ENCODE data around the gene SPRTN.

- TF ChIP-seq, protein P1, sequence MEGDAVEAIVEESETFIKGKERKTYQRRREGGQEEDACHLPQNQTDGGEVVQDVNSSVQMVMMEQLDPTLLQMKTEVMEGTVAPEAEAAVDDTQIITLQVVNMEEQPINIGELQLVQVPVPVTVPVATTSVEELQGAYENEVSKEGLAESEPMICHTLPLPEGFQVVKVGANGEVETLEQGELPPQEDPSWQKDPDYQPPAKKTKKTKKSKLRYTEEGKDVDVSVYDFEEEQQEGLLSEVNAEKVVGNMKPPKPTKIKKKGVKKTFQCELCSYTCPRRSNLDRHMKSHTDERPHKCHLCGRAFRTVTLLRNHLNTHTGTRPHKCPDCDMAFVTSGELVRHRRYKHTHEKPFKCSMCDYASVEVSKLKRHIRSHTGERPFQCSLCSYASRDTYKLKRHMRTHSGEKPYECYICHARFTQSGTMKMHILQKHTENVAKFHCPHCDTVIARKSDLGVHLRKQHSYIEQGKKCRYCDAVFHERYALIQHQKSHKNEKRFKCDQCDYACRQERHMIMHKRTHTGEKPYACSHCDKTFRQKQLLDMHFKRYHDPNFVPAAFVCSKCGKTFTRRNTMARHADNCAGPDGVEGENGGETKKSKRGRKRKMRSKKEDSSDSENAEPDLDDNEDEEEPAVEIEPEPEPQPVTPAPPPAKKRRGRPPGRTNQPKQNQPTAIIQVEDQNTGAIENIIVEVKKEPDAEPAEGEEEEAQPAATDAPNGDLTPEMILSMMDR (IDR thresholded peaks at IDR 0.05): no peak
- TF ChIP-seq POLR2A (IDR thresholded peaks at IDR 0.05): no peak
Observed at GRCh38 chr1:231313661-231314060, 24.4 kb upstream of the SPRTN start.

Measured in adrenal gland (tissue), 5 donors.